T-cell (primary cell): ENCODE data around the gene PLXND1. TPM values are rescaled to one million over a fixed set of nuclear protein-coding genes. Genes with fewer than 3 reads are reported as not detected.

Source experiments
- ATAC-seq, 4 experiments: fragments of 200-7000 bp in 3 of 4; fragments of 150-1000 bp in 1 of 4; cut with Tn5 transposase; replicated peaks in 1 of 4; 1 replicate in 3 of 4; 2 replicates in 1 of 4; pipeline ENCODE4 v1.10.0; 2021; ENCODE audit warnings: moderate library complexity in 3 of 4, mild to moderate bottlenecking in 2 of 4, moderate number of reproducible peaks in 1 of 4
- CTCF ChIA-PET, 2 donors: fragments of 300-600 bp; sonication (Branson Sonifier 250); formaldehyde crosslinking; loops; one replicate each; lab custom pipeline; 2022; ENCODE audit warnings: antibody characterized with exemption in 2 of 2; lab: Charles Lee
- POLR2A ChIA-PET, 2 donors: fragments of 300-600 bp; sonication (Branson Sonifier 250); formaldehyde crosslinking; loops; one replicate each; lab custom pipeline; 2022; ENCODE audit warnings: antibody characterized with exemption in 2 of 2; lab: Charles Lee
- DNase-seq, 35 experiments: peaks; one replicate each; pipeline versions ENCODE4 v3.0.0 to v3.0.0-alpha.2; 2013 to 2023
- H3K27ac ChIP-seq: one replicate; pipeline ENCODE4 v1.5.1; 2013; ENCODE audit warnings: low read length
- H3K27me3 ChIP-seq, 2 experiments: replicated peaks in 1 of 2; 1 replicate in 1 of 2; 2 replicates in 1 of 2; pipeline versions ENCODE4 v1.6.1 to v1.7.0; 2013; ENCODE audit warnings: low read length in 1 of 2, mixed read lengths in 1 of 2; ENCODE audit not compliant: control insufficient read depth in 2 of 2, insufficient read depth in 2 of 2; ENCODE audit errors: extremely low read depth in 1 of 2
- H3K36me3 ChIP-seq, 2 donors: 1 replicate in 1 of 2; 2 replicates in 1 of 2; pipeline versions ENCODE4 v1.6.1 to v1.7.0; 2013; ENCODE audit warnings: low read length in 1 of 2; ENCODE audit not compliant: control insufficient read depth in 2 of 2, insufficient read depth in 1 of 2; ENCODE audit errors: extremely low read depth in 1 of 2
- H3K4me1 ChIP-seq, 2 experiments: 1 replicate in 1 of 2; 2 replicates in 1 of 2; pipeline versions ENCODE4 v1.6.1 to v1.7.0; 2013; ENCODE audit warnings: low read length in 2 of 2, mixed read lengths in 1 of 2; ENCODE audit not compliant: insufficient read depth in 2 of 2, control insufficient read depth in 1 of 2; ENCODE audit errors: extremely low read depth in 1 of 2
- H3K4me3 ChIP-seq, 2 donors: 1 replicate in 1 of 2; 2 replicates in 1 of 2; pipeline versions ENCODE4 v1.5.1 to v1.7.0; 2013; ENCODE audit warnings: mild to moderate bottlenecking in 2 of 2, low read length in 1 of 2, moderate library complexity in 1 of 2; ENCODE audit not compliant: control insufficient read depth in 1 of 2; ENCODE audit errors: extremely low read depth in 1 of 2
- H3K9me3 ChIP-seq: 2 replicates; pipeline ENCODE4 v1.7.0; 2013
- H3K27ac Mint-ChIP-seq, 2 donors: one replicate each; pipeline ENCODE4 v1.8.0; 2020 to 2021; ENCODE audit warnings: mild to moderate bottlenecking in 2 of 2, mixed read lengths in 2 of 2
- H3K27me3 Mint-ChIP-seq, 2 donors: one replicate each; pipeline ENCODE4 v1.8.0; 2021 to 2022; ENCODE audit warnings: mixed read lengths in 2 of 2
- H3K36me3 Mint-ChIP-seq: one replicate; pipeline ENCODE4 v1.8.0; 2021; ENCODE audit warnings: mixed read lengths
- H3K4me1 Mint-ChIP-seq, 3 donors: one replicate each; pipeline ENCODE4 v1.8.0; 2020 to 2022; ENCODE audit warnings: mixed read lengths in 3 of 3, mild to moderate bottlenecking in 1 of 3
- H3K4me3 Mint-ChIP-seq, 3 donors: one replicate each; pipeline ENCODE4 v1.8.0; 2020 to 2022; ENCODE audit warnings: mild to moderate bottlenecking in 3 of 3, mixed read lengths in 3 of 3, moderate library complexity in 3 of 3
- H3K9me3 Mint-ChIP-seq, 3 donors: one replicate each; pipeline ENCODE4 v1.8.0; 2020 to 2022; ENCODE audit warnings: mixed read lengths in 3 of 3
- WGBS: methylation state at CpG from one replicate; pipeline ENCODE4 v1.1.5; 2013; ENCODE audit warnings: missing lambda C conversion rate; ENCODE audit not compliant: insufficient coverage; 5-methylcytosine and 5-hydroxymethylcytosine counted together
- total RNA-seq, 35 experiments: library from RNA in 6 of 35; stranded (reverse) in 6 of 35; fragments of 120-200 nt in 1 of 35; gene quantifications; one replicate each; pipeline versions ENCODE4 v1.2.1 to v1.2.4 and lab custom pipeline; 2013 to 2026

The PLXND1 gene
- total RNA-seq, 5 donors from 2014 or later (not counting 1 experiment from before 2014, with no cell fraction given): 13.6 to 53.3 (median 44.9) TPM

DNA sequence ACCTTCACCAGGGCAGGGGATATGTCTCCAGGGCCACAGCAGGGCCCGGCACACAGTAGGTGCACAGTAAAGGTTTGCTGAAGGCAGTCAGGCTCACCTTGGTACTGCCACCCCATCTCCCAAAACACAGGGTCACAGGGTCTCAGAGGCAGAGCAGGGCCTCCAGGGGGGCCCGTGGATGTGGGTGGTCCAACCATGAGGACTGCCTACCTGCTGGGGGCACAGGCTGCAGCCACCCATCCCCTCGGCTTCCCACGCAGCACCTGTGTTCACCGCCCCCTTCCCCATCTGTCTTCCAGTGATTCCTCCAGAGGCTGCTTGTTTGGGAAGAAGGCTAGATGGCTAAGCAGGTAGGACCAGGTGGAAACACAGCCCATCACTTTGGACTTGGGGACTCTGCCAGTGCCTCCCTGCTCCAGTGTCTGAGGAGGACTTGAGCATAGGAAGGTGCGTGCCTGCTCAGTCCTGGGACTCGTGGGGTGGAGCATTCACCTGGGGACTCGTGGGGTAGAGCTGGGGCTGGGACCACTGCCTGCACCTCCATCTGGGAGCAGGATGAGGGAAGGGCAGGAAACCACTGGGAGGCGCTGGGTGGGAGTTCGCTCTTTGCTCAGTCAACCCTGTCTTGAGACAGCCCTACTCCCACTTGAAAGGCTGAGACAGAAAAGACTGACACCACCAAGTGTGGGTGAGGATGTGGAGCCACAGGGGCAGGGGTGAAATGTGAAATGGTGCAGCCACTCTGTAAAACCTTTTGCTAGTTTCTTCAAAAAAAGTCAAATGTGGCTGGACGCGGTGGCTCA, 18.8 kb upstream of the PLXND1 start:
- H3K36me3 Mint-ChIP-seq: no peaks in the 10 kb centered on the region
- ChIA-PET POLR2A (no interaction called here), CTCF (no interaction called here)
- Histone ChIP-seq H3K4me1 (peaks cover 4 to 24% of the 10 kb centered on the region in 2 experiments), H3K4me3 (no peak overlapping the region), H3K36me3 (no peaks in the 10 kb centered on the region), H3K9me3 (no peaks in the 10 kb centered on the region), H3K27me3 (peaks cover 0 to 16% of the 10 kb centered on the region in 2 experiments), H3K27ac (no peak overlapping the region)
- no peak overlapping the region for H3K27ac Mint-ChIP-seq
- WGBS: 81% methylated on average over 7 of the region's 12 CpGs
- H3K9me3 Mint-ChIP-seq: no peaks in the 10 kb centered on the region
- ATAC-seq (no peak), DNase-seq (no peak)
- peaks cover 13 to 22% (median 16%) of the 10 kb centered on the region in 3 donors for H3K4me1 Mint-ChIP-seq
- H3K27me3 Mint-ChIP-seq: no peaks in the 10 kb centered on the region
- H3K4me3 Mint-ChIP-seq: peak overlapping the region in 2 of 3 donors; percentile 34 to 82

GRCh38 chr3:129624347-129625071, 18.0 kb upstream of the PLXND1 start:
- DNase-seq (no peak), ATAC-seq (no peak)
- Histone ChIP-seq H3K36me3 (no peaks in the 10 kb centered on the region), H3K27ac (no peak overlapping the region), H3K27me3 (peaks cover 0 to 20% of the 10 kb centered on the region in 2 experiments), H3K9me3 (no peaks in the 10 kb centered on the region), H3K4me3 (no peak overlapping the region), H3K4me1 (peaks cover 4 to 24% of the 10 kb centered on the region in 2 experiments)
- ChIA-PET CTCF (no interaction called here), POLR2A (interaction anchor here in 1 of 2 donors (0.6 kb wide), 1 partner anchor 1444 kb away, joined by 3 read pairs; no protein-coding TSS in a partner anchor)
- Mint-ChIP-seq H3K4me1 (peaks cover 13 to 22% (median 16%) of the 10 kb centered on the region in 3 donors), H3K9me3 (no peaks in the 10 kb centered on the region), H3K27ac (no peak overlapping the region), H3K36me3 (no peaks in the 10 kb centered on the region), H3K27me3 (no peaks in the 10 kb centered on the region), H3K4me3 (no peak overlapping the region)
- WGBS: 89% methylated on average over 11 of the region's 11 CpGs

DNA sequence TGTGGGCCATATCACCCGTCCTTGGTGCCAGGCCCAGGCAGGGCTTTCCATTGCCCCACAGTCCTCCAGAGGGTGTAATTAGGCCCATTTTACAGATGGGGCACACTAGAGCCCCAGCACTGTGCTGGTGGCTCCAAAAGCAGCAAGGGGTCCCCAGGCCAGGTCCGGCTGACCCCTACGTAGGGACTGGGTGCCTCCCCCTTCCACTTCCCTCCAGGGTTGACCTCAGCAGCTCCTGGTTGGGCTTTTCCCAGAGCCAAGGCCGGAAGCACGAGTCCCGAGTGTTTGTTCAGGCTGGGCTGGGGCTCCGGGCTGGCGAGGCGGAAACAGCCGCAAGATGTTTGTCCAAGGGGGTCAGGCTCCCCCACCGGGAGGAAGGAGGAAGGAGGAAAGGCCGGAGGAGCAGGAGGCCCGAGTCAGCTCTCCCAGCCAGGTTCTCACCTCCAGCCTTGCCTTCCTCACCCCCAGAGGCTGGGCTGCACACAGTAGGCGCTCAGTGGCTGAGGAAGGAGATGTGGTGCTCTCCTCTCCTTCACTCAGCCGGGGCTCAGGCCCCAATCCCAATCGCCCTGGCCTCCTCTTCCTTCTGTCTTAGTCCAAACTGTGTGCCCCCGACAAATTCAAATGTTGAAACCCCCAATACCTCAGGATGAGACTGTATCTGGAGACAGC, 17.1 kb upstream of the PLXND1 start:
- Mint-ChIP-seq H3K9me3 (no peaks in the 10 kb centered on the region), H3K27me3 (peaks cover 3 to 5% of the 10 kb centered on the region in 2 donors), H3K4me1 (peaks cover 18 to 26% (median 18%) of the 10 kb centered on the region in 3 donors), H3K27ac (no peak overlapping the region), H3K4me3 (no peak overlapping the region), H3K36me3 (no peaks in the 10 kb centered on the region)
- ATAC-seq (no peak), DNase-seq (no peak)
- Histone ChIP-seq H3K9me3 (no peaks in the 10 kb centered on the region), H3K27ac (no peak overlapping the region), H3K4me1 (peaks cover 4 to 31% of the 10 kb centered on the region in 2 experiments), H3K4me3 (no peak overlapping the region), H3K36me3 (no peaks in the 10 kb centered on the region), H3K27me3 (peaks cover 0 to 23% of the 10 kb centered on the region in 2 experiments)
- POLR2A ChIA-PET: no interaction called here
- CTCF ChIA-PET: no interaction called here
- WGBS: 62% methylated on average over 2 of the region's 17 CpGs

DNA sequence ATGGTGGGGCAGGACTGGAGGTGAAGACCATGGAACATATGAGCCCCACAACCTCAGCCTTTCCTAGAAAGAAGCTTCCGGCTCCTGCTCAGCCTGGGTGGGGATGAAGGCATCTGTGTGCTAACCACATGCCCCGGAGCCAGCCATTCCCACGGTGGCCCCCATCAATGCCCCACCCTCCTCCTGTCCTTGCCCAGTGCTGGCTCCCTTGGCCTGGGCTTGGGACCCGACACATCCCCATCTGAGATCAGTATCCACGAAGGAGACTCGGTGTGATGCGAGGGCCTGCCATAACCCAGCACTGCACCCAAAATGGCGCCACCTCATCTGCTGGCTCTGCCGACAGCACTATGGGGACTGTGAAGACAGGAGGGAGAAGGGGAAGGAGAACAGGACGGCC, 16.5 kb upstream of the PLXND1 start:
- POLR2A ChIA-PET: no interaction called here
- Histone ChIP-seq H3K9me3 (no peaks in the 10 kb centered on the region), H3K27ac (no peak overlapping the region), H3K36me3 (no peaks in the 10 kb centered on the region), H3K4me1 (peaks cover 7 to 33% of the 10 kb centered on the region in 2 experiments), H3K4me3 (no peak overlapping the region), H3K27me3 (peaks cover 0 to 29% of the 10 kb centered on the region in 2 experiments)
- H3K27me3 Mint-ChIP-seq: peaks cover 6% of the 10 kb centered on the region in 2 donors
- no peak overlapping the region for H3K4me3 Mint-ChIP-seq
- peaks cover 18 to 28% (median 18%) of the 10 kb centered on the region in 3 donors for H3K4me1 Mint-ChIP-seq
- 93% methylated on average over 6 of the region's 10 CpGs for WGBS
- no peak overlapping the region for H3K27ac Mint-ChIP-seq
- ATAC-seq (no peak), DNase-seq (no peak)
- H3K9me3 Mint-ChIP-seq: no peaks in the 10 kb centered on the region
- CTCF ChIA-PET: interaction anchor here in 1 of 2 donors (0.6 kb wide), 1 partner anchor 202 kb away, joined by 10 read pairs; no protein-coding TSS in a partner anchor
- no peaks in the 10 kb centered on the region for H3K36me3 Mint-ChIP-seq

DNA sequence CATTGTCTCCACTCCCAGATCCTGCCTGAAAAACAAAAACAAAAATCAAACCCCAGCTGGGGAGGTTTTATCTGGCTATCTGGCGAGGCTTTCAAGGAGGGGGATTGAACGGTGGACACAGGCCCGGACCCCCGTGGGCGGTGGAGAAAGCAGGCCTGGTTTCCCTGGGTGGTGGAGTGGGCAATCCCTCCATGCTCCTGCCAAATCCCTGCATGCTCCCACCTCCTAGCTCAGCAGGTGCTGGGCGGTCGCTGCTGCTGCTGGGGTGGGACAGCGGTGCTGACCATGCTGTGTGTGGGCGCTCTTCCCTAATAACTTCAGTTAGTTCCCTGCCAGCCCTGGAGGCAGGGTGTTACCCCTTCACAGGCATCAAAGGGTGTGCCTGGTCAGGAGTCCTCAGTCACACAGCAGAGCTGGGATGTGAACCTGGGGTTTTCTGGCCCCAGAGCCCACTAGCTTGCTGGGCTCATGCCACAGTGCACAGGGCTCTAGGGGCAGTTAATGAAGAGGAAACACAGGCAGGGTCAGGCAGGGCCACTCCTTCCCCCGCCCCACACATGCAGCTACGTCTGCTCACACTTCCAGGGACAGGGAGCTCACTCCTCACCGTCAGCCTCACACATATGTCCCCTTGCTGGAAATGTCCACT, 15.9 kb upstream of the PLXND1 start:
- peaks cover 6% of the 10 kb centered on the region in 2 donors for H3K27me3 Mint-ChIP-seq
- Histone ChIP-seq H3K27me3 (peaks cover 0 to 35% of the 10 kb centered on the region in 2 experiments), H3K27ac (no peak overlapping the region), H3K9me3 (no peaks in the 10 kb centered on the region), H3K4me1 (peaks cover 7 to 27% of the 10 kb centered on the region in 2 experiments), H3K36me3 (no peaks in the 10 kb centered on the region), H3K4me3 (no peak overlapping the region)
- 96% methylated on average over 3 of the region's 12 CpGs for WGBS
- ChIA-PET POLR2A (no interaction called here), CTCF (interaction anchor here in 1 of 2 donors (0.6 kb wide), 1 partner anchor 203 kb away, joined by 10 read pairs; no protein-coding TSS in a partner anchor)
- H3K4me1 Mint-ChIP-seq: peaks cover 12 to 22% (median 13%) of the 10 kb centered on the region in 3 donors
- no peak for ATAC-seq
- H3K9me3 Mint-ChIP-seq: no peaks in the 10 kb centered on the region
- no peak overlapping the region for H3K4me3 Mint-ChIP-seq
- H3K27ac Mint-ChIP-seq: no peak overlapping the region
- no peak for DNase-seq
- H3K36me3 Mint-ChIP-seq: no peaks in the 10 kb centered on the region
